Keratinocyte (primary cell): ENCODE measurements around the gene PIK3CD.

Experiments used
- EZH2 ChIP-seq: IDR thresholded peaks from one replicate; pipeline ENCODE4 v1.6.1; 2012; ENCODE audit warnings: inconsistent platforms, mild to moderate bottlenecking, low read length, moderate library complexity
- TF ChIP-seq, protein P1 (sequence below), 3 experiments: IDR thresholded peaks in 1 of 3; conservative IDR thresholded peaks in 1 of 3; optimal IDR thresholded peaks in 1 of 3; 2 replicates in 2 of 3; 3 replicates in 1 of 3; pipeline versions ENCODE3 to v1.5.1; 2011; ENCODE audit warnings: low read length in 3 of 3, mild to moderate bottlenecking in 3 of 3, moderate library complexity in 2 of 3, control low read depth in 1 of 3, inconsistent platforms in 1 of 3; ENCODE audit not compliant: insufficient read depth in 2 of 3; ENCODE audit errors: extremely low read depth in 1 of 3

DNA sequence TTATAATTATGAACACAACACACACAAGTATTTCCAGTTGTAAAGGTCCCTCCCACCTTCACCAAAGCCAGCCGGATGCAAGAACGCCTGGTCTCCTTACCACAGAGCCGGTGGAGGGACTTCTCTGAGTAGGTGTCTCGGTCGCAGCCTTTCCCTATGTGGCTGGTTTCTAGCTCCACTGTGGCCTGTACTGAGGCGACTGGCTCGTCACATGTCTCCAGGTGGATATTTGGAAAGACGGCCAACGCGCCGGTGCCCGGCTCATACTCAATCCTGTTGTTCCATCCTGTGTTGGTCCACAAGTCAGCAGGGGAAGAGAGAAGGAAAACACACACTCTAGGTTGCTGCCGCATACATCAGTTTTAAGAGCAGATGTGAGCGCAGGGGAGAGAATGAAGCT is 97.8 kb downstream of the PIK3CD start:
- TF ChIP-seq, protein P1, sequence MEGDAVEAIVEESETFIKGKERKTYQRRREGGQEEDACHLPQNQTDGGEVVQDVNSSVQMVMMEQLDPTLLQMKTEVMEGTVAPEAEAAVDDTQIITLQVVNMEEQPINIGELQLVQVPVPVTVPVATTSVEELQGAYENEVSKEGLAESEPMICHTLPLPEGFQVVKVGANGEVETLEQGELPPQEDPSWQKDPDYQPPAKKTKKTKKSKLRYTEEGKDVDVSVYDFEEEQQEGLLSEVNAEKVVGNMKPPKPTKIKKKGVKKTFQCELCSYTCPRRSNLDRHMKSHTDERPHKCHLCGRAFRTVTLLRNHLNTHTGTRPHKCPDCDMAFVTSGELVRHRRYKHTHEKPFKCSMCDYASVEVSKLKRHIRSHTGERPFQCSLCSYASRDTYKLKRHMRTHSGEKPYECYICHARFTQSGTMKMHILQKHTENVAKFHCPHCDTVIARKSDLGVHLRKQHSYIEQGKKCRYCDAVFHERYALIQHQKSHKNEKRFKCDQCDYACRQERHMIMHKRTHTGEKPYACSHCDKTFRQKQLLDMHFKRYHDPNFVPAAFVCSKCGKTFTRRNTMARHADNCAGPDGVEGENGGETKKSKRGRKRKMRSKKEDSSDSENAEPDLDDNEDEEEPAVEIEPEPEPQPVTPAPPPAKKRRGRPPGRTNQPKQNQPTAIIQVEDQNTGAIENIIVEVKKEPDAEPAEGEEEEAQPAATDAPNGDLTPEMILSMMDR (optimal IDR thresholded peaks at IDR 0.05 in 1 of 3, IDR thresholded peaks at IDR 0.05 in 1 of 3, conservative IDR thresholded peaks at IDR 0.05 in 1 of 3; ENCODE audit: extremely low read depth in 1 of 3, insufficient read depth in 2 of 3, low read length in 3 of 3): no peak
- TF ChIP-seq EZH2: no peak
